Measurements from ENCODE around the gene NOS1.

Gene NOS1

GRCh38 chr12:117363056-117363662 is 1.7 kb upstream of the NOS1 start:
- no peak for DNase-seq

GRCh38 chr12:117362391-117362790 is 965 bp upstream of the NOS1 start:
- DNase-seq: no peak

- DNase-seq: no peak
These were observed 479 bp upstream of the NOS1 start for GRCh38 chr12:117361905-117362304.

- no peak for DNase-seq
These were observed 677 bp downstream of the NOS1 start for GRCh38 chr12:117360551-117361346.

GRCh38 chr12:117360222-117360550 is 1.2 kb downstream of the NOS1 start:
- no peak for DNase-seq

GRCh38 chr12:117359029-117359845 is 2.2 kb downstream of the NOS1 start:
- DNase-seq: no peak

- DNase-seq: no peak
These were observed 5.4 kb downstream of the NOS1 start for GRCh38 chr12:117356048-117356447.

GRCh38 chr12:117352883-117353282 is 8.5 kb downstream of the NOS1 start:
- no peak for DNase-seq

- no peak for DNase-seq
These were observed 9.2 kb downstream of the NOS1 start for GRCh38 chr12:117352206-117352605.

- DNase-seq: no peak
These were observed 11.3 kb downstream of the NOS1 start for GRCh38 chr12:117350140-117350539.

- no peak for DNase-seq
These were observed 13.8 kb downstream of the NOS1 start for GRCh38 chr12:117347588-117347987.

GRCh38 chr12:117344716-117345115 is 16.7 kb downstream of the NOS1 start:
- no peak for DNase-seq

GRCh38 chr12:117343849-117344248 is 17.6 kb downstream of the NOS1 start:
- no peak for DNase-seq

- DNase-seq: no peak
These were observed 18.1 kb downstream of the NOS1 start for GRCh38 chr12:117343296-117343695.

- no peak for DNase-seq
These were observed 18.7 kb downstream of the NOS1 start for GRCh38 chr12:117342682-117343081.

- no peak for DNase-seq
These were observed 19.2 kb downstream of the NOS1 start for GRCh38 chr12:117342247-117342646.

GRCh38 chr12:117339104-117339503 is 22.3 kb downstream of the NOS1 start:
- DNase-seq: no peak

GRCh38 chr12:117334855-117335587 is 26.4 kb downstream of the NOS1 start:
- no peak for DNase-seq

GRCh38 chr12:117334051-117334450 is 27.4 kb downstream of the NOS1 start:
- DNase-seq: no peak

- DNase-seq: no peak
These were observed 28.0 kb downstream of the NOS1 start for GRCh38 chr12:117333331-117333881.

GRCh38 chr12:117331691-117332090 is 29.7 kb downstream of the NOS1 start:
- no peak for DNase-seq

GRCh38 chr12:117330441-117331113 is 30.8 kb downstream of the NOS1 start:
- DNase-seq: no peak
